Esophagus muscularis mucosa (tissue), 3 donors: ENCODE measurements around the gene CNOT8.

ENCODE experiments used
- POLR2A ChIP-seq: fragments of 450-650 bp; IDR thresholded peaks from one replicate; pipeline ENCODE4 v1.6.1; 2017; ENCODE audit warnings: antibody characterized with exemption, moderate library complexity, mild to moderate bottlenecking, low read depth
- POLR2AphosphoS5 ChIP-seq, 2 donors: sonication (generic); formaldehyde crosslinking; IDR thresholded peaks; one replicate each; pipeline ENCODE4 v1.6.1; 2017; ENCODE audit warnings: antibody characterized with exemption in 2 of 2
- TF ChIP-seq, protein P1 (sequence below), 3 experiments: fragments of 200-600 bp in 2 of 3; fragments of 450-650 bp in 1 of 3; sonication (generic) in 2 of 3; IDR thresholded peaks; one replicate each; pipeline ENCODE4 v1.5.1; 2017 to 2019; ENCODE audit warnings: antibody characterized with exemption in 3 of 3, mild to moderate bottlenecking in 2 of 3, moderate library complexity in 1 of 3

- TF ChIP-seq, protein P1, sequence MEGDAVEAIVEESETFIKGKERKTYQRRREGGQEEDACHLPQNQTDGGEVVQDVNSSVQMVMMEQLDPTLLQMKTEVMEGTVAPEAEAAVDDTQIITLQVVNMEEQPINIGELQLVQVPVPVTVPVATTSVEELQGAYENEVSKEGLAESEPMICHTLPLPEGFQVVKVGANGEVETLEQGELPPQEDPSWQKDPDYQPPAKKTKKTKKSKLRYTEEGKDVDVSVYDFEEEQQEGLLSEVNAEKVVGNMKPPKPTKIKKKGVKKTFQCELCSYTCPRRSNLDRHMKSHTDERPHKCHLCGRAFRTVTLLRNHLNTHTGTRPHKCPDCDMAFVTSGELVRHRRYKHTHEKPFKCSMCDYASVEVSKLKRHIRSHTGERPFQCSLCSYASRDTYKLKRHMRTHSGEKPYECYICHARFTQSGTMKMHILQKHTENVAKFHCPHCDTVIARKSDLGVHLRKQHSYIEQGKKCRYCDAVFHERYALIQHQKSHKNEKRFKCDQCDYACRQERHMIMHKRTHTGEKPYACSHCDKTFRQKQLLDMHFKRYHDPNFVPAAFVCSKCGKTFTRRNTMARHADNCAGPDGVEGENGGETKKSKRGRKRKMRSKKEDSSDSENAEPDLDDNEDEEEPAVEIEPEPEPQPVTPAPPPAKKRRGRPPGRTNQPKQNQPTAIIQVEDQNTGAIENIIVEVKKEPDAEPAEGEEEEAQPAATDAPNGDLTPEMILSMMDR (IDR thresholded peaks at IDR 0.05) = no peak
- TF ChIP-seq POLR2AphosphoS5 (IDR thresholded peaks at IDR 0.05) = no peak
- no peak for TF ChIP-seq POLR2A
Observed at GRCh38 chr5:154820383-154820782, 38.0 kb upstream of the CNOT8 start.
